SK-MEL-5 (cell line): Measurements from ENCODE around the gene CTNNA3. TPM values are rescaled to one million over a fixed set of nuclear protein-coding genes. Genes with fewer than 3 reads are reported as not detected.

Experiments
- DNase-seq: peaks from one replicate; pipeline ENCODE4 v3.0.0-alpha.2; 2016; ENCODE audit warnings: low read depth, low spot score
- in situ Hi-C: cut with HindIII; loops from 2 replicates; pipeline ENCODE4 v1.10.0; 2016; ENCODE audit warnings: low sequenced_read_pairs, high pct_unique_total_duplicates, low pct_unique_long_range_greater_than_20kb
- total RNA-seq: library from RNA; depleted of rRNA; stranded (reverse); fragments of >200 nt; shearing (Covaris generic); gene quantifications from 2 replicates; pipeline ENCODE4 v1.2.3, GENCODE V29; 2014

The CTNNA3 gene
- total RNA-seq, 1 experiment from 2014 or later, result not detected

GRCh38 chr10:66819691-66820090, 876.3 kb downstream of the CTNNA3 start:
- DNase-seq, result no peak
- in situ Hi-C loops, result no loop called here

- no peak for DNase-seq
- in situ Hi-C loops, result no loop called here
Measured at GRCh38 chr10:66813122-66813521, 882.9 kb downstream of the CTNNA3 start.

- in situ Hi-C loops, result no loop called here
- DNase-seq, result no peak
Measured at GRCh38 chr10:66811211-66811610, 884.8 kb downstream of the CTNNA3 start.

GRCh38 chr10:66809402-66809801, 886.6 kb downstream of the CTNNA3 start:
- in situ Hi-C loops, result no loop called here
- no peak for DNase-seq

GRCh38 chr10:66805612-66806011, 890.4 kb downstream of the CTNNA3 start:
- in situ Hi-C loops, result no loop called here
- DNase-seq, result no peak

- in situ Hi-C loops, result no loop called here
- no peak for DNase-seq
Measured at GRCh38 chr10:66804962-66805361, 891.0 kb downstream of the CTNNA3 start.

- DNase-seq, result no peak
- in situ Hi-C loops, result no loop called here
Measured at GRCh38 chr10:66803174-66803573, 892.8 kb downstream of the CTNNA3 start.

- DNase-seq, result no peak
- in situ Hi-C loops, result no loop called here
Measured at GRCh38 chr10:66799474-66799873, 896.5 kb downstream of the CTNNA3 start.

- in situ Hi-C loops, result no loop called here
- DNase-seq, result no peak
Measured at GRCh38 chr10:66795866-66796265, 900.1 kb downstream of the CTNNA3 start.

- DNase-seq, result no peak
- in situ Hi-C loops, result no loop called here
Measured at GRCh38 chr10:66792441-66792840, 903.6 kb downstream of the CTNNA3 start.

GRCh38 chr10:66788178-66788987, 907.6 kb downstream of the CTNNA3 start:
- DNase-seq, result no peak
- in situ Hi-C loops, result no loop called here

- DNase-seq, result no peak
- in situ Hi-C loops, result no loop called here
Measured at GRCh38 chr10:66786709-66787108, 909.3 kb downstream of the CTNNA3 start.

GRCh38 chr10:66784770-66785169, 911.2 kb downstream of the CTNNA3 start:
- no peak for DNase-seq
- in situ Hi-C loops, result no loop called here

- no peak for DNase-seq
- in situ Hi-C loops, result no loop called here
Measured at GRCh38 chr10:66783316-66783715, 912.7 kb downstream of the CTNNA3 start.

- DNase-seq, result no peak
- in situ Hi-C loops, result no loop called here
Measured at GRCh38 chr10:66782776-66783175, 913.2 kb downstream of the CTNNA3 start.

GRCh38 chr10:66782144-66782543, 913.9 kb downstream of the CTNNA3 start:
- no peak for DNase-seq
- in situ Hi-C loops, result no loop called here

- no peak for DNase-seq
- in situ Hi-C loops, result no loop called here
Measured at GRCh38 chr10:66780796-66781195, 915.2 kb downstream of the CTNNA3 start.

- no peak for DNase-seq
- in situ Hi-C loops, result no loop called here
Measured at GRCh38 chr10:66778351-66778750, 917.6 kb downstream of the CTNNA3 start.

- no peak for DNase-seq
- in situ Hi-C loops, result no loop called here
Measured at GRCh38 chr10:66777665-66778064, 918.3 kb downstream of the CTNNA3 start.

- in situ Hi-C loops, result no loop called here
- no peak for DNase-seq
Measured at GRCh38 chr10:66773472-66773817, 922.5 kb downstream of the CTNNA3 start.
